ENCODE results near the gene PDGFRB.

GRCh38 chr5:150137997-150138396 is 17.6 kb downstream of the PDGFRB start:
- no peak for TF ChIP-seq EZH2 (IDR thresholded peaks at IDR 0.05; ENCODE audit: low read depth)
- TF ChIP-seq, protein P1, sequence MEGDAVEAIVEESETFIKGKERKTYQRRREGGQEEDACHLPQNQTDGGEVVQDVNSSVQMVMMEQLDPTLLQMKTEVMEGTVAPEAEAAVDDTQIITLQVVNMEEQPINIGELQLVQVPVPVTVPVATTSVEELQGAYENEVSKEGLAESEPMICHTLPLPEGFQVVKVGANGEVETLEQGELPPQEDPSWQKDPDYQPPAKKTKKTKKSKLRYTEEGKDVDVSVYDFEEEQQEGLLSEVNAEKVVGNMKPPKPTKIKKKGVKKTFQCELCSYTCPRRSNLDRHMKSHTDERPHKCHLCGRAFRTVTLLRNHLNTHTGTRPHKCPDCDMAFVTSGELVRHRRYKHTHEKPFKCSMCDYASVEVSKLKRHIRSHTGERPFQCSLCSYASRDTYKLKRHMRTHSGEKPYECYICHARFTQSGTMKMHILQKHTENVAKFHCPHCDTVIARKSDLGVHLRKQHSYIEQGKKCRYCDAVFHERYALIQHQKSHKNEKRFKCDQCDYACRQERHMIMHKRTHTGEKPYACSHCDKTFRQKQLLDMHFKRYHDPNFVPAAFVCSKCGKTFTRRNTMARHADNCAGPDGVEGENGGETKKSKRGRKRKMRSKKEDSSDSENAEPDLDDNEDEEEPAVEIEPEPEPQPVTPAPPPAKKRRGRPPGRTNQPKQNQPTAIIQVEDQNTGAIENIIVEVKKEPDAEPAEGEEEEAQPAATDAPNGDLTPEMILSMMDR (conservative IDR thresholded peaks at IDR 0.05) = no peak

All from PC-9 (cell line).